ENCODE data around the gene VAPB. TPM values are rescaled to one million over a fixed set of nuclear protein-coding genes. Genes with fewer than 3 reads are reported as not detected.

Gene VAPB
- total and polyA plus RNA-seq, 2 of the 4 experiments (the other 2 are of a cell fraction) = 9.1 to 26.0 TPM

DNA sequence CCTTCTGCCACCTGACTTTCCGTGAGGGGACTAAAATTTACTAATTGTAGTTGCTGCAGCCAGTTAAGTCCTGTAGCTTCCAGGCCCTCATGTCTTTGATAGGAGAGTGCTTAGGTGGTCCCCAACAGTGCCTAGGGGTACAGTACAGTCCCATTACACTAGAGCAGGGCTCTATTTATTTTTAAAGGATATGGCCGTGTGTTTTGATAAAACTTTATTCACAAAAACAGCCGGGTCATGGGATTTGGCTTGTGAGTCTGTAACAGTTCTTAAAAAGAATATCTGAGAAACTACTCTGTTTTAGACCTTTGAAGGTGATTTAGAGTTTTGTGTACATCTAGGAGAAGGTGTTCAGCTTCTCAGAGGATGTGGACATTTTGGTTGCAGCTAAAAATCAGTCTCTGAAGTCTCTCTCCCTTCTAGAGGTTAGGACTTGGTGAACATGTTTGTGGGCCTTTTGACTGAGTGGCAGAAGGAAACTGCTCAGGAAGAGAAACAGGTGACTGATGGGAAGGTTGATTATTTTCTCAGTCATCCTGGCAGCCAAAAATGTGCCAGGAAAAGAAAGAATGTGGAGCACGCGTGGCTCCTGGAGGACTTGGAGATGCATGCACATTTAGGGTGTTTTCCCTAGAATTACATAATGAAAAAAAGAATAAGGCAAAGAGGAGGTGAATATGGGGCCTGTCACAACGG is 57.4 kb downstream of the VAPB start:
- 100% methylated on average over 2 of the region's 6 CpGs; no CpG with 5 or more reads in 1 of the 2 experiments for WGBS, 2 experiments (ENCODE audit: extremely low coverage in 2 of 2, insufficient read length in 1 of 2)
- Histone ChIP-seq H2AK9ac (replicated peaks; ENCODE audit: low read depth, low read length, poor library complexity) (no peak overlapping the region), H3K9ac (ENCODE audit: low read depth, low read length) (no peak overlapping the region)
- TF ChIP-seq FOS (IDR thresholded peaks at IDR 0.05; ENCODE audit: low read depth, low read length) (no peak), RCOR1 (IDR thresholded peaks at IDR 0.05; ENCODE audit: insufficient replicate concordance, low read length) (no peak), BHLHE40 (IDR thresholded peaks at IDR 0.05; ENCODE audit: low read depth, low read length) (no peak), SMC3 (IDR thresholded peaks at IDR 0.05; ENCODE audit: low read depth, low read length) (no peak), CEBPB (IDR thresholded peaks at IDR 0.05; ENCODE audit: low read depth, low read length) (no peak), MXI1 (IDR thresholded peaks at IDR 0.05; ENCODE audit: borderline replicate concordance, low read depth, low read length) (no peak), RFX5 (IDR thresholded peaks at IDR 0.05; ENCODE audit: low read depth, low read length) (no peak), CHD1 (IDR thresholded peaks at IDR 0.05; ENCODE audit: low read depth, low read length) (no peak), MAZ (IDR thresholded peaks at IDR 0.05; ENCODE audit: borderline replicate concordance, low read depth, low read length) (no peak), MAFK (IDR thresholded peaks at IDR 0.05; ENCODE audit: low read depth, low read length) (no peak), POLR2A (IDR thresholded peaks at IDR 0.05; ENCODE audit: low read depth, low read length) (no peak), NFE2L2 (IDR thresholded peaks at IDR 0.05; ENCODE audit: low read depth, low read length) (no peak)
- TF ChIP-seq, protein P1, sequence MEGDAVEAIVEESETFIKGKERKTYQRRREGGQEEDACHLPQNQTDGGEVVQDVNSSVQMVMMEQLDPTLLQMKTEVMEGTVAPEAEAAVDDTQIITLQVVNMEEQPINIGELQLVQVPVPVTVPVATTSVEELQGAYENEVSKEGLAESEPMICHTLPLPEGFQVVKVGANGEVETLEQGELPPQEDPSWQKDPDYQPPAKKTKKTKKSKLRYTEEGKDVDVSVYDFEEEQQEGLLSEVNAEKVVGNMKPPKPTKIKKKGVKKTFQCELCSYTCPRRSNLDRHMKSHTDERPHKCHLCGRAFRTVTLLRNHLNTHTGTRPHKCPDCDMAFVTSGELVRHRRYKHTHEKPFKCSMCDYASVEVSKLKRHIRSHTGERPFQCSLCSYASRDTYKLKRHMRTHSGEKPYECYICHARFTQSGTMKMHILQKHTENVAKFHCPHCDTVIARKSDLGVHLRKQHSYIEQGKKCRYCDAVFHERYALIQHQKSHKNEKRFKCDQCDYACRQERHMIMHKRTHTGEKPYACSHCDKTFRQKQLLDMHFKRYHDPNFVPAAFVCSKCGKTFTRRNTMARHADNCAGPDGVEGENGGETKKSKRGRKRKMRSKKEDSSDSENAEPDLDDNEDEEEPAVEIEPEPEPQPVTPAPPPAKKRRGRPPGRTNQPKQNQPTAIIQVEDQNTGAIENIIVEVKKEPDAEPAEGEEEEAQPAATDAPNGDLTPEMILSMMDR (conservative IDR thresholded peaks at IDR 0.05; ENCODE audit: low read depth, low read length) = no peak
- TF ChIP-seq, protein P2, sequence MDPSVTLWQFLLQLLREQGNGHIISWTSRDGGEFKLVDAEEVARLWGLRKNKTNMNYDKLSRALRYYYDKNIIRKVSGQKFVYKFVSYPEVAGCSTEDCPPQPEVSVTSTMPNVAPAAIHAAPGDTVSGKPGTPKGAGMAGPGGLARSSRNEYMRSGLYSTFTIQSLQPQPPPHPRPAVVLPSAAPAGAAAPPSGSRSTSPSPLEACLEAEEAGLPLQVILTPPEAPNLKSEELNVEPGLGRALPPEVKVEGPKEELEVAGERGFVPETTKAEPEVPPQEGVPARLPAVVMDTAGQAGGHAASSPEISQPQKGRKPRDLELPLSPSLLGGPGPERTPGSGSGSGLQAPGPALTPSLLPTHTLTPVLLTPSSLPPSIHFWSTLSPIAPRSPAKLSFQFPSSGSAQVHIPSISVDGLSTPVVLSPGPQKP (IDR thresholded peaks at IDR 0.05; ENCODE audit: borderline replicate concordance, low read depth, low read length) = no peak
- TF ChIP-seq, protein P3, sequence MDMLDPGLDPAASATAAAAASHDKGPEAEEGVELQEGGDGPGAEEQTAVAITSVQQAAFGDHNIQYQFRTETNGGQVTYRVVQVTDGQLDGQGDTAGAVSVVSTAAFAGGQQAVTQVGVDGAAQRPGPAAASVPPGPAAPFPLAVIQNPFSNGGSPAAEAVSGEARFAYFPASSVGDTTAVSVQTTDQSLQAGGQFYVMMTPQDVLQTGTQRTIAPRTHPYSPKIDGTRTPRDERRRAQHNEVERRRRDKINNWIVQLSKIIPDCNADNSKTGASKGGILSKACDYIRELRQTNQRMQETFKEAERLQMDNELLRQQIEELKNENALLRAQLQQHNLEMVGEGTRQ (IDR thresholded peaks at IDR 0.05; ENCODE audit: low read depth, low read length) = no peak

More for the DNA sequence above, 57.4 kb downstream of the VAPB start:
- Histone ChIP-seq H2BK15ac (ENCODE audit: low read depth, low read length) (no peak overlapping the region), H3K27me3 (ENCODE audit: control insufficient read depth, insufficient read depth, low read length) (no peaks in the 10 kb centered on the region), H3K9me1 (ENCODE audit: insufficient read depth, low read length) (peaks cover 11% of the 10 kb centered on the region), H4K20me1 (ENCODE audit: insufficient read depth, low read length) (peaks cover 11% of the 10 kb centered on the region; the same call in 1 of the 2 replicates), H3K36me3 (ENCODE audit: control insufficient read depth, insufficient read depth, low read length) (peaks cover 29% of the 10 kb centered on the region), H3K14ac (replicated peaks; ENCODE audit: low read depth, low read length) (no peak overlapping the region), H2AFZ (replicated peaks; ENCODE audit: low read length, poor library complexity) (no peak overlapping the region), H3K4ac (ENCODE audit: low read depth, low read length) (no peak overlapping the region), H3K4me3 (ENCODE audit: insufficient read depth, low read depth, low read length) (no peak overlapping the region), H3K4me1 (ENCODE audit: control insufficient read depth, insufficient read depth, low read length) (0 out of 2 replicates have a peak, but pooled peaks cover 1% of the 10 kb centered on the region), H3K18ac (ENCODE audit: low read depth, low read length) (no peak overlapping the region), H3K27ac (ENCODE audit: insufficient read depth, low read length) (no peak overlapping the region), H3K4me2 (ENCODE audit: low read depth, low read length) (no peak overlapping the region), H2AK5ac (ENCODE audit: low read depth, low read length) (no peak overlapping the region), H2BK120ac (ENCODE audit: low read depth, low read length) (no peak overlapping the region), H3K9me3 (ENCODE audit: control insufficient read depth, insufficient read depth, low read length) (no peaks in the 10 kb centered on the region), H3K56ac (ENCODE audit: extremely low read depth, insufficient read depth, low read length) (no peak overlapping the region), H2BK5ac (ENCODE audit: low read depth, low read length, poor library complexity, severe bottlenecking) (no peak overlapping the region), H3K79me1 (ENCODE audit: low read depth in 1 of 2, low read length in 2 of 2) (peaks cover 17 to 66% of the 10 kb centered on the region in 2 experiments), H4K8ac (ENCODE audit: low read depth in 2 of 2, low read length in 2 of 2) (no peak overlapping the region), H2BK20ac (ENCODE audit: low read depth, low read length) (no peak overlapping the region), H3K23ac (ENCODE audit: low read depth, low read length) (no peak overlapping the region), H4K91ac (ENCODE audit: insufficient read depth, low read depth, low read length) (no peak overlapping the region), H4K5ac (ENCODE audit: low read depth, low read length) (no peak overlapping the region)
- no peak for DNase-seq
- no TSS peak for BruUV-seq (replicated peaks)
- in situ Hi-C loops (cut with MboI; ENCODE audit: low sequenced_read_pairs) (no loop called here), intact Hi-C loops (cut with micrococcal nuclease) (loop anchor here (5.0 kb wide), 1 partner anchor 206 kb away; the partner anchor contains the start of gene STX16), dilution Hi-C loops (cut with HindIII; ENCODE audit: low sequenced_read_pairs, unreplicated experiment) (no loop called here)
- CTCF ChIA-PET = interaction anchor here (1.1 kb wide), 2 partner anchors 74 to 209 kb away, joined by 3 read pairs; no protein-coding TSS in a partner anchor
- POLR2A ChIA-PET (ENCODE audit: unreplicated experiment) = no interaction called here
- ATAC-seq (ENCODE audit: low read depth) = no peak

All from IMR-90 (cell line).